K562 (cell line): ENCODE results near the gene DGCR2. TPM values are rescaled to one million over a fixed set of nuclear protein-coding genes. Genes with fewer than 3 reads are reported as not detected.
A peak's percentile ranks its signal among the peaks of the same experiment; 100 is the strongest.

Experiments used
- CBX1 ChIP-seq: sonication (generic); IDR thresholded peaks from 2 replicates; pipeline ENCODE4 v1.6.1; 2016; ENCODE audit warnings: antibody characterized with exemption, low read depth, mild to moderate bottlenecking
- E2F6 ChIP-seq, 2 experiments: IDR thresholded peaks; 2 replicates each; pipeline ENCODE4 v1.6.1; 2011; ENCODE audit warnings: borderline replicate concordance in 1 of 2, control low read depth in 1 of 2, low read depth in 1 of 2, low read length in 1 of 2, mild to moderate bottlenecking in 1 of 2, mixed read lengths in 1 of 2, moderate library complexity in 1 of 2; ENCODE audit not compliant: insufficient read depth in 1 of 2, insufficient read length in 1 of 2, poor library complexity in 1 of 2, severe bottlenecking in 1 of 2; ENCODE audit errors: extremely low read depth in 1 of 2
- ELF2 ChIP-seq: fragments of 250-450 bp; sonication (Bioruptor Pico); IDR thresholded peaks from 2 replicates; pipeline ENCODE4 v1.5.0; 2021; ENCODE audit warnings: mild to moderate bottlenecking
- ELK3 ChIP-seq: fragments of 450-650 bp; formaldehyde crosslinking; IDR thresholded peaks from 2 replicates; pipeline ENCODE4 v1.4.0; 2020; ENCODE audit warnings: mild to moderate bottlenecking
- ETV6 ChIP-seq, 3 experiments: fragments of 150-350 bp in 1 of 3; sonication (generic) in 1 of 3; formaldehyde crosslinking in 1 of 3; IDR thresholded peaks; 2 replicates each; pipeline versions ENCODE4 v1.6.1 to v1.8.0; 2014 to 2022; ENCODE audit warnings: borderline replicate concordance in 2 of 3, low read depth in 2 of 3, antibody characterized with exemption in 1 of 3, low read length in 1 of 3, mild to moderate bottlenecking in 1 of 3, missing genetic modification reagents in 1 of 3
- FIP1L1 ChIP-seq: fragments of 200-400 bp; formaldehyde crosslinking; IDR thresholded peaks from 2 replicates; pipeline ENCODE4 v1.6.1; 2018; ENCODE audit warnings: mild to moderate bottlenecking, low read depth, low read length; ENCODE audit not compliant: poor library complexity, severe bottlenecking
- MYC ChIP-seq, 2 experiments: fragments of 250-450 bp in 1 of 2; sonication (Bioruptor Pico) in 1 of 2; IDR thresholded peaks; 2 replicates each; pipeline versions ENCODE4 v1.5.1 to v1.6.1; 2012 to 2021; ENCODE audit warnings: low read depth in 2 of 2, borderline replicate concordance in 1 of 2, improper control_type of control experiment in 1 of 2, low read length in 1 of 2, mild to moderate bottlenecking in 1 of 2, moderate library complexity in 1 of 2
- NKRF ChIP-seq: fragments of 450-650 bp; IDR thresholded peaks from 2 replicates; pipeline ENCODE4 v1.6.1; 2016; ENCODE audit warnings: borderline replicate concordance
- POLR2AphosphoS5 ChIP-seq: IDR thresholded peaks from 2 replicates; pipeline ENCODE4 v1.6.1; 2011; ENCODE audit warnings: mild to moderate bottlenecking, low read depth, low read length, moderate library complexity; ENCODE audit not compliant: control insufficient read depth, insufficient read depth
- PURB ChIP-seq: sonication (generic); formaldehyde crosslinking; IDR thresholded peaks from 2 replicates; pipeline ENCODE4 v1.9.0; 2021; ENCODE audit warnings: low read depth, mild to moderate bottlenecking, missing genetic modification reagents
- THAP12 ChIP-seq: fragments of 250-450 bp; sonication (Bioruptor Pico); IDR thresholded peaks from 2 replicates; pipeline ENCODE4 v1.9.0; 2021; ENCODE audit warnings: mild to moderate bottlenecking, inconsistent platforms
- TOE1 ChIP-seq, 2 experiments: fragments of 450-650 bp in 1 of 2; sonication (generic) in 1 of 2; formaldehyde crosslinking in 1 of 2; IDR thresholded peaks; 2 replicates each; pipeline versions ENCODE4 v1.7.1 to v1.8.0; 2016 to 2022; ENCODE audit warnings: borderline replicate concordance in 2 of 2, mild to moderate bottlenecking in 2 of 2, antibody characterized with exemption in 1 of 2, inconsistent platforms in 1 of 2, low read depth in 1 of 2, missing genetic modification reagents in 1 of 2, moderate library complexity in 1 of 2
- ZBED1 ChIP-seq: IDR thresholded peaks from 2 replicates; pipeline ENCODE4 v1.6.1; 2014
- polyA plus RNA-seq, 8 experiments: library from polyadenylated mRNA; depleted of rRNA in 4 of 8; stranded (reverse) in 5 of 8; unstranded in 3 of 8; fragments of >200 nt; fragmentation: Nextera tagmentation in 2 of 8; fragmentation: Illumina TruSeq in 1 of 8; extraction: Ambion mirVana in 2 of 8; extraction: Trizol in 1 of 8; gene quantifications; 2 replicates each; pipeline versions ENCODE4 v1.2.1 to v1.2.3, GENCODE V29; 2011 to 2014; ENCODE audit warnings: inconsistent platforms in 1 of 8, missing spikeins in 1 of 8
- total RNA-seq, 7 experiments: library from RNA; depleted of rRNA in 6 of 7; stranded (reverse); fragments of >200 nt in 6 of 7; fragmentation: Illumina TruSeq in 2 of 7; extraction: Trizol in 2 of 7; gene quantifications; 2 replicates each; pipeline versions ENCODE4 v1.2.1 to v1.2.3, GENCODE V29; 2011 to 2021; ENCODE audit warnings: low replicate concordance in 1 of 7

Gene DGCR2
- total and polyA plus RNA-seq, 9 of the 15 experiments (the other 6 are each of a cell fraction or from before 2014, with no cell fraction given), result 0.69 to 101 (median 56.4) TPM

DNA sequence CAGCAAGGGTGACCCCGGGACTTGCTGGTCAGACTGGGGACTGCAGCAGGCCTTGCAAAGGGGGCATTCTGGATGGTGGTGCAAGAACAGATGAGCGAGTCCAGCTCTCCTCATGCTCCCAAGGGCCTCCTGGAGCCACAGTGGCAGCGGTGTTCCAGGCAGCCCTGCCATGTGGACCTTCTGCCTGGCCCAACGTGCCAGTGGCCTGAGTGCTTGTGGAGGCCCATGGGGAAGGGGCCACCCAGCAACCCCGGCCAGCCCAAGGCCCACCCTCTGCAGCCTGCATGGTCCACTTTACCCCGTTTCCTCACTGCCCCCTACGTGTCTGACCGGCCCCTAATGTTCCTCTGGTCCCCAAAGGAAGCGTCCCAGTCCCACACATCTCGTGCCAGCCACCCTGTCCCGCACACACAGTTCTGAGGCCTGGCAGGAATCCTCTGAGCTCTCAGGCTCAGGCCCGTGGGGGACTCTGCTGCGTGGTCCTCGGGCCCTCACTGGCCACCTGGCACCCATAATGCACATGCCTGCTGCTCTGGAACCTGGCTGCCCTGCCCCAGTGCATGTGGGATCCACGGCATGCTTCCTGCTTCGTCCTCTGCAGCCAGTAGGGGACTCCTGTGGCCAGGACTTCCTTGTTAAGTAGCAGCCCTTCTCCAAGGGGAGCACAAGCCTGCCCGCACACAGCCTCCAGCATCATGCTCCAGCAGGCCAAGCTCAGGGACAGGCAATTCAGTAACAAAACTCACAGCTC, 85.5 kb downstream of the DGCR2 start (continued):
- peak; percentile 57; the same call in 1 of the 2 replicates for TF ChIP-seq THAP12
- no peak for TF ChIP-seq E2F6 (IDR thresholded peaks at IDR 0.05; ENCODE audit: borderline replicate concordance in 1 of 2, extremely low read depth in 1 of 2, insufficient read depth in 1 of 2, insufficient read length in 1 of 2, low read depth in 1 of 2, low read length in 1 of 2, poor library complexity in 1 of 2, severe bottlenecking in 1 of 2)
- TF ChIP-seq MYC (IDR thresholded peaks at IDR 0.05; ENCODE audit: low read depth, low read length), result peak; percentile 12
- TF ChIP-seq MYC (CRISPR knock-in tag; IDR thresholded peaks at IDR 0.05; ENCODE audit: borderline replicate concordance, low read depth), result no peak; the same call in 1 of the 2 replicates
- no peak for TF ChIP-seq NKRF
- TF ChIP-seq PURB (CRISPR knock-in tag), result peak; percentile 98
- peak; percentile 60; the same call in 1 of the 2 replicates for TF ChIP-seq ELF2 (CRISPR knock-in tag)
- TF ChIP-seq ETV6 (IDR thresholded peaks at IDR 0.05; ENCODE audit: borderline replicate concordance in 1 of 2, low read depth in 2 of 2, low read length in 1 of 2), result no peak
- TF ChIP-seq ETV6 (CRISPR knock-in tag; IDR thresholded peaks at IDR 0.05; ENCODE audit: borderline replicate concordance), result no peak
- peak; percentile 56; the same call in 1 of the 2 replicates for TF ChIP-seq CBX1
- TF ChIP-seq FIP1L1, result no peak
- TF ChIP-seq POLR2AphosphoS5, result no peak
- no peak for TF ChIP-seq ZBED1
- TF ChIP-seq ELK3 (CRISPR knock-in tag), result no peak
- no peak for TF ChIP-seq TOE1 (IDR thresholded peaks at IDR 0.05; ENCODE audit: borderline replicate concordance)
- 0 out of 2 replicates have a peak, but pooled peaks have one; percentile 10 for TF ChIP-seq TOE1 (CRISPR knock-in tag; IDR thresholded peaks at IDR 0.05; ENCODE audit: borderline replicate concordance, low read depth)
